ENCODE data around the gene SHKBP1. TPM values are rescaled to one million over a fixed set of nuclear protein-coding genes. Genes with fewer than 3 reads are reported as not detected.

SHKBP1 gene
- total and polyA plus RNA-seq, 2 of the 8 experiments (the other 6 are each of a cell fraction or from before 2014, with no cell fraction given) = 74.6 to 98.8 TPM

DNA sequence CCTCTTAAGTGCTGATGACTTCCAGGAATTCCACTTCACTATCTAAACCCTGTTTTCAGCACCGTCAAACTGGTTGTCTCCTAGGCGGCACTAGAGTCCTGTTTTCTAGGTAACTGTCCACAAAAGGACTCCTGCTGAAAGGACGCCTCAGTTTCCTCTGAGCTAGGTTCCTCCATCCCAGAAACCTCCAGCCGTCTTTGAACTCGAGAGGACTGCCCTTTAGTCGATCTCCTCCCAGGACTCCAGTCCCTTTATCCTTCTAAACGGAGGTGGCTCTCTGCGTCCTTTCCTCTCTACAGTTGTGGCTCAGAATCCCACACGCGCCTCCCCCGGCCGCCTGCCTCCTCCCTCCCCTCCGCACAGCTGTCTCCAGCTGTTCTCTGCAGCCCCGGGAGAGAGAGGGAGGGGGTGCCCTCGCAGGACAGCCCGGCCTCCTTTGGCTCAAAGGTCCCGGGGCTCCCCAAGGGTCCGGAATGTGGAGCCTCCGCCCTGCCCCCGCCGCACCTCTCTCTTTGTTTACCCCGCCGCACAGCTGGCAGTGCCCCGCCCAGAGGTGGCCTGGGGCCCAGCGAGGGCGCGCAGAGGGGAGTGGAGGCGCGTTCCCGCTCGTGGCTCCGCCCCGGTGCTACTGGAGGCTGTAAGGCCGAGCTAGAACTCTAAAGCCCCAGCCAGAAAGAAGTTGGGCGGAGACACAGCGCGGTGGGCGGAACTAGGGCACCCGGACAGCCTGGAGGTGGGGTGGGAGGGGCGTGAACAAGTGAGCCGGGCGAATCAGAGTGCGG lies 26.9 kb downstream of the SHKBP1 start (continued):
- TF ChIP-seq, protein P1, sequence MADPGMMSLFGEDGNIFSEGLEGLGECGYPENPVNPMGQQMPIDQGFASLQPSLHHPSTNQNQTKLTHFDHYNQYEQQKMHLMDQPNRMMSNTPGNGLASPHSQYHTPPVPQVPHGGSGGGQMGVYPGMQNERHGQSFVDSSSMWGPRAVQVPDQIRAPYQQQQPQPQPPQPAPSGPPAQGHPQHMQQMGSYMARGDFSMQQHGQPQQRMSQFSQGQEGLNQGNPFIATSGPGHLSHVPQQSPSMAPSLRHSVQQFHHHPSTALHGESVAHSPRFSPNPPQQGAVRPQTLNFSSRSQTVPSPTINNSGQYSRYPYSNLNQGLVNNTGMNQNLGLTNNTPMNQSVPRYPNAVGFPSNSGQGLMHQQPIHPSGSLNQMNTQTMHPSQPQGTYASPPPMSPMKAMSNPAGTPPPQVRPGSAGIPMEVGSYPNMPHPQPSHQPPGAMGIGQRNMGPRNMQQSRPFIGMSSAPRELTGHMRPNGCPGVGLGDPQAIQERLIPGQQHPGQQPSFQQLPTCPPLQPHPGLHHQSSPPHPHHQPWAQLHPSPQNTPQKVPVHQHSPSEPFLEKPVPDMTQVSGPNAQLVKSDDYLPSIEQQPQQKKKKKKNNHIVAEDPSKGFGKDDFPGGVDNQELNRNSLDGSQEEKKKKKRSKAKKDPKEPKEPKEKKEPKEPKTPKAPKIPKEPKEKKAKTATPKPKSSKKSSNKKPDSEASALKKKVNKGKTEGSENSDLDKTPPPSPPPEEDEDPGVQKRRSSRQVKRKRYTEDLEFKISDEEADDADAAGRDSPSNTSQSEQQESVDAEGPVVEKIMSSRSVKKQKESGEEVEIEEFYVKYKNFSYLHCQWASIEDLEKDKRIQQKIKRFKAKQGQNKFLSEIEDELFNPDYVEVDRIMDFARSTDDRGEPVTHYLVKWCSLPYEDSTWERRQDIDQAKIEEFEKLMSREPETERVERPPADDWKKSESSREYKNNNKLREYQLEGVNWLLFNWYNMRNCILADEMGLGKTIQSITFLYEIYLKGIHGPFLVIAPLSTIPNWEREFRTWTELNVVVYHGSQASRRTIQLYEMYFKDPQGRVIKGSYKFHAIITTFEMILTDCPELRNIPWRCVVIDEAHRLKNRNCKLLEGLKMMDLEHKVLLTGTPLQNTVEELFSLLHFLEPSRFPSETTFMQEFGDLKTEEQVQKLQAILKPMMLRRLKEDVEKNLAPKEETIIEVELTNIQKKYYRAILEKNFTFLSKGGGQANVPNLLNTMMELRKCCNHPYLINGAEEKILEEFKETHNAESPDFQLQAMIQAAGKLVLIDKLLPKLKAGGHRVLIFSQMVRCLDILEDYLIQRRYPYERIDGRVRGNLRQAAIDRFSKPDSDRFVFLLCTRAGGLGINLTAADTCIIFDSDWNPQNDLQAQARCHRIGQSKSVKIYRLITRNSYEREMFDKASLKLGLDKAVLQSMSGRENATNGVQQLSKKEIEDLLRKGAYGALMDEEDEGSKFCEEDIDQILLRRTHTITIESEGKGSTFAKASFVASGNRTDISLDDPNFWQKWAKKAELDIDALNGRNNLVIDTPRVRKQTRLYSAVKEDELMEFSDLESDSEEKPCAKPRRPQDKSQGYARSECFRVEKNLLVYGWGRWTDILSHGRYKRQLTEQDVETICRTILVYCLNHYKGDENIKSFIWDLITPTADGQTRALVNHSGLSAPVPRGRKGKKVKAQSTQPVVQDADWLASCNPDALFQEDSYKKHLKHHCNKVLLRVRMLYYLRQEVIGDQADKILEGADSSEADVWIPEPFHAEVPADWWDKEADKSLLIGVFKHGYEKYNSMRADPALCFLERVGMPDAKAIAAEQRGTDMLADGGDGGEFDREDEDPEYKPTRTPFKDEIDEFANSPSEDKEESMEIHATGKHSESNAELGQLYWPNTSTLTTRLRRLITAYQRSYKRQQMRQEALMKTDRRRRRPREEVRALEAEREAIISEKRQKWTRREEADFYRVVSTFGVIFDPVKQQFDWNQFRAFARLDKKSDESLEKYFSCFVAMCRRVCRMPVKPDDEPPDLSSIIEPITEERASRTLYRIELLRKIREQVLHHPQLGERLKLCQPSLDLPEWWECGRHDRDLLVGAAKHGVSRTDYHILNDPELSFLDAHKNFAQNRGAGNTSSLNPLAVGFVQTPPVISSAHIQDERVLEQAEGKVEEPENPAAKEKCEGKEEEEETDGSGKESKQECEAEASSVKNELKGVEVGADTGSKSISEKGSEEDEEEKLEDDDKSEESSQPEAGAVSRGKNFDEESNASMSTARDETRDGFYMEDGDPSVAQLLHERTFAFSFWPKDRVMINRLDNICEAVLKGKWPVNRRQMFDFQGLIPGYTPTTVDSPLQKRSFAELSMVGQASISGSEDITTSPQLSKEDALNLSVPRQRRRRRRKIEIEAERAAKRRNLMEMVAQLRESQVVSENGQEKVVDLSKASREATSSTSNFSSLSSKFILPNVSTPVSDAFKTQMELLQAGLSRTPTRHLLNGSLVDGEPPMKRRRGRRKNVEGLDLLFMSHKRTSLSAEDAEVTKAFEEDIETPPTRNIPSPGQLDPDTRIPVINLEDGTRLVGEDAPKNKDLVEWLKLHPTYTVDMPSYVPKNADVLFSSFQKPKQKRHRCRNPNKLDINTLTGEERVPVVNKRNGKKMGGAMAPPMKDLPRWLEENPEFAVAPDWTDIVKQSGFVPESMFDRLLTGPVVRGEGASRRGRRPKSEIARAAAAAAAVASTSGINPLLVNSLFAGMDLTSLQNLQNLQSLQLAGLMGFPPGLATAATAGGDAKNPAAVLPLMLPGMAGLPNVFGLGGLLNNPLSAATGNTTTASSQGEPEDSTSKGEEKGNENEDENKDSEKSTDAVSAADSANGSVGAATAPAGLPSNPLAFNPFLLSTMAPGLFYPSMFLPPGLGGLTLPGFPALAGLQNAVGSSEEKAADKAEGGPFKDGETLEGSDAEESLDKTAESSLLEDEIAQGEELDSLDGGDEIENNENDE (IDR thresholded peaks at IDR 0.05; ENCODE audit: insufficient replicate concordance, low read length) = no peak
- TF ChIP-seq PHF8 (conservative IDR thresholded peaks at IDR 0.05; ENCODE audit: low read depth, low read length) (no peak), CEBPB (IDR thresholded peaks at IDR 0.05; ENCODE audit: low read depth, low read length) (no peak), NANOG (IDR thresholded peaks at IDR 0.05; ENCODE audit: insufficient read depth, low read depth, low read length, poor library complexity, severe bottlenecking) (no peak), NRF1 (IDR thresholded peaks at IDR 0.05; ENCODE audit: low read depth, low read length) (no peak), POLR2AphosphoS5 (IDR thresholded peaks at IDR 0.05; ENCODE audit: low read depth, low read length) (no peak), EP300 (IDR thresholded peaks at IDR 0.05; ENCODE audit: borderline replicate concordance in 1 of 2, low read depth in 2 of 2, low read length in 2 of 2) (peak in 1 of 2 experiments; percentile 73; a peak in 1 of 3 replicates), KDM1A (IDR thresholded peaks at IDR 0.05; ENCODE audit: borderline replicate concordance, low read length) (no peak), KDM4A (IDR thresholded peaks at IDR 0.05; ENCODE audit: low read depth, low read length, severe bottlenecking) (peak; percentile 59)
